Fibroblast of skin of scalp (primary cell): ENCODE data around the gene ARHGEF12.
A peak's percentile ranks its signal among the peaks of the same experiment; 100 is the strongest.

Experiments
- DNase-seq: peaks from one replicate; pipeline ENCODE4 v3.0.0-alpha.2; 2013

Gene ARHGEF12

DNA sequence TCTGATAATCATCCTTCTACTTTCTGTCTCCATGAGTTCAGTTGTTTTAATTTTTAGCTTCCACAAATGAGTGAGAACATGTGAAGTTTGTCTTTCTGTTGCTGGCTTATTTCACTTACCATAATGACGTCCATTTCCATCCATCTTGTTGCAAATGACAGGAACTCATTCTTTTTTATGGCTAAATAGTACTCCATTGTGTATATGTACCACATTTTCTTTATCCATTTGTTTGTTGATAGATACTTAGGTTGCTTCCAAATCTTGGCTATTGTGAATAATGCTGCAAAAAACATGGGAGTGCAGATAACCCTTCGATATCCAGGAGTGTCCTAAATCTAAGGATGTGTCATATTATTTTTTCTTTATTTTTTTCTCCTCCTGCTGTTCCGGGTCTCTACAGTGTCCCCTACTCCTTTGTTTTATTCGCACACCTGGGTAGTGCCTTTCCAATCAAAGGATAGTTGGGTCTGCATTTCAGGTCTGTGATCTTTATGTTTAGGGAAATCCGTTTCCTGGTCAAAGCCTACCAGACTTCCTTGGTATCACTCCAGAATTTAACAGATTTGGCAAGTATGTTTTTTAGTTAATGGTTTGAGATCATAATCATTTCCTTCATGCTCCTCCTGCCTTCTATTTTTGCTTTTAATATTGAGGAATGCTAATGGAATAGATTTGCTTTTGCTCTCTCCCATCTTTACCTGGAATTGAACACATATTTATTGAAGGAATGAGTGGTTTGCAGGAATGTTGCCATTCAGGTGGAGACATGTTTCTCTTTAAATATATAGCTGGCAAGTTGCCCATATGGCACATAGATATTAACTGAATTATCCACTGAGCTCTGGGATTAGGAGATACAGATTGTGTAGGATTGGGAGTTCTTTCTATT lies 53.7 kb downstream of the ARHGEF12 start:
- no peak for DNase-seq

DNA sequence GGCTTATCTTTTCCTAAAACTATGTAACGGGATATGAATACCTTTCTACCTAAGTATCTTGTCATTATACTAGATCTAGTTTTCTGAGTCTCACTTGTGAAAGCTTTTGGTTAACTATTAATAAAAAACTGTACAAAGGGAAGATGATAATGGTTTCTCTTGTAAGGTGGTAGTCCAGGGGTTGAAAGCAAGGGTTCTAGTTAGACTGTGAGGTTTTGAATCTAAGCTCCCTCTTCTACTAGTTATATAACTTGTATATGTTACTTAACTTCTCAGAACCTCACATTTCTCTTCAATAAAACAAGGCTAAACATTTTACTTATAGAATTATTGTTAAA lies 54.3 kb downstream of the ARHGEF12 start:
- DNase-seq: no peak

DNA sequence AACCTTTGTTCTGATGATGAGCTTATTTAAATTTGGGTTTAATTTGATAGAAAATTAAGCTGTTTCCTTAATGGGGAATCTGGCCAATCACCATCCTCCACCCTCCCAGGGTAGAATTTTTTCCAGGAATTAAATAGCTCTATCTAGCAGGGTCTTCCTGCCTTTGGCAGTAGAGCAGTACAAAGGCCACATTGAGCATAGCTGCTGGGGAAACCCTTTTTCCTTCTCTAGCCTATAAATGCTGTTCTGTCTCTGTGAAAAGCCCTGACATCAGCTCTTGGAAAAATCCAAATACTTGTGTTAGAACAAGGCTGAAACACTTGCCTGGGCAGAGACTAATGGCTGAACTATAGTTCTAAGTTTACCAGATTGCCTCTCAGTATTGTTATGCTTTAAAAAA lies 55.1 kb downstream of the ARHGEF12 start:
- DNase-seq: no peak

GRCh38 chr11:120391854-120392253 lies 55.6 kb downstream of the ARHGEF12 start:
- DNase-seq: no peak

DNA sequence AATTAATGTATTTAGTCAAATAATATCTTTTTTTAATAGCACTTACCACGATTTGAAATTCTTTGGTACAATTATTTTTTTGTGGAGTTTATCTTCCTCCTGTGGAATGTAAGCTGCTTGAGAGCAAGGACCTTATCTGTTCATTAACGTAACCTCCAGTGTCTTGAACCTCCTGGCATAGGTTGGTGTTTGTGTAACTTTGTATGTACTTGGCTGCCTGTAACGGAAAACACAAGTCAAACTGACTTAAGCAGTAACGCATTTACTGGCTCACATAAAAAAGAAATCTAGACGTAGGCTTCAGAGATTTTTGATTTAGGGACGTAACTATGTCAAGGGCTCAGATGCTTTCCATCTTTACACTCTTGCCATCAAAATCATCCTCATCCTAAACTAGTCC lies 56.1 kb downstream of the ARHGEF12 start:
- DNase-seq: no peak

DNA sequence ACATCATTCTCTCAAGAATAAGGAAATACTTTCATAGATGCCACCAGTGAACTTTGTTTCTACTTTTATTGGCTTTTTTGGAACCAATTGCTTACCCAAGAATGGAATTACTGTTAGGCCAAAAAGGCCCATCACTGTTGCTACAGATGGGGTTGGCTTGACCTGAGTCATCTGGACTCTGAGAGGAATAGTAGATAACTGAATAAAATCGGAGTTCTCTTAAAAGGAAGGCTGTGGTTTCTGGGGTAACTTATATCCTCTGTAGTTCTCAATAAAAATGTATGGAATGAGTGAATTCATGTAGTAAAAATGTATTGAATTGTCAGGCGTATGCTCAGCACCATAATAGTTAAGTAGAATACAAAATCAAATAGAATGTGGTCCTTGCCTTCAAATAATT lies 56.6 kb downstream of the ARHGEF12 start:
- DNase-seq: peak; percentile 90

GRCh38 chr11:120394119-120394518 lies 57.9 kb downstream of the ARHGEF12 start:
- DNase-seq: no peak

GRCh38 chr11:120395778-120396177 lies 59.6 kb downstream of the ARHGEF12 start:
- no peak for DNase-seq

DNA sequence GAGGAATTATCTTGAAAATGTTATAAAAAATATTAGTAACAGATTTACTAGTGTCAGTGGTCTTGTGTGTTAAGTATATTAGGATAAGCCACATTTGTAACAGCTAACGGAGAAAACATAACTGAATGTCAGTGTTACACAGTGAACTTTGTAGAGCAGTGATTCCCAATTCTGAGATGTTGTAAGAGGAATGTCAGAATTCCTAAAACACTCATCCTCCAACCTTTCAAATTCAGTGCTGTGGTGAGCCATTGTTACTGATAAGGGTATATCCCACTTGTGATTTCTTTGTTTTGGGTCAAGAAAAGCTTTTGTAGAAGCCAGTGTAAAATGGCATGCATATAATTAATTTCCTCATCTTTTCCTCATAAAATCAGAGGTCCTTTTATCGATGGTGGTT lies 61.9 kb downstream of the ARHGEF12 start:
- DNase-seq: peak; percentile 60

- no peak for DNase-seq
Measured at GRCh38 chr11:120399307-120399706, 63.1 kb downstream of the ARHGEF12 start.

DNA sequence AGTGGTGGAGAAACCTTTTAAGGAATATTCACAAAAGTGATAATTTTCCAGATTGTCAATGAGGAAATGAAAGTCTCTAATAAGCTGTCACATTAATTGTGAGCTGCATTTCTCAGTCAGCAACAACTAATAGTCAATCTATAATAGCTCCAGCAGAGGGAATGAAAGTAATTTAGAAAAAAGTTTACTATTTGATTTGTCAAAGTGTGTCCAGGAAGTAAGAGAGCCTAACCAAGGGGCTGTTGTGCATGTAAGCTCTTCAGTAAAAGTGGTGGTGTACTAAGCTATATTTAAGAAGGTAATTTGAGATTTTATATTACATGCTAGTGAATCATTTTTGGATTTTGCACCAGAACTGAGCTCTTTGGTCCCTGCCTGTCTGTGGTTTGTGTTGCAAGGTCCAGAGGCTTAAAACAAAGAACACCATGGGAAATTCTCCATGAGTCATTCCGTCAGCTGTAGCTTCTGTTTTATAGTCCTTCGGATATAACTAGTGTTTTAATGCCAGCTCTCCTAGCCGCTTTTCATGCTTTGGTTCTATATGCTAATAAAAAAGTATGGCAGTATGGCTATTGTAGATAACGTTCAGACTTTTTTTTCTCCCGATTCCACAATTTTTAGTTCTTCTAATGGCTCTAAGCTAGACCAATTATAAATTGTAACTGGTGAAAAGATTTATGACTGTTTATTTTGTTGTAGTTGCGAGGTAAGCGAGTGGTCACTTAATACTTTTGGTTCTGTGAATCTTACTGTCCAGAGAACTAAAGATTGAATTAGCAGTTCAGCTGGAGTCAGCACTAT lies 64.6 kb downstream of the ARHGEF12 start:
- peak; percentile 96 for DNase-seq

GRCh38 chr11:120401506-120401905 lies 65.3 kb downstream of the ARHGEF12 start:
- DNase-seq: no peak

- no peak for DNase-seq
Measured at GRCh38 chr11:120403966-120404365, 67.8 kb downstream of the ARHGEF12 start.

GRCh38 chr11:120404495-120404894 lies 68.3 kb downstream of the ARHGEF12 start:
- DNase-seq: no peak

DNA sequence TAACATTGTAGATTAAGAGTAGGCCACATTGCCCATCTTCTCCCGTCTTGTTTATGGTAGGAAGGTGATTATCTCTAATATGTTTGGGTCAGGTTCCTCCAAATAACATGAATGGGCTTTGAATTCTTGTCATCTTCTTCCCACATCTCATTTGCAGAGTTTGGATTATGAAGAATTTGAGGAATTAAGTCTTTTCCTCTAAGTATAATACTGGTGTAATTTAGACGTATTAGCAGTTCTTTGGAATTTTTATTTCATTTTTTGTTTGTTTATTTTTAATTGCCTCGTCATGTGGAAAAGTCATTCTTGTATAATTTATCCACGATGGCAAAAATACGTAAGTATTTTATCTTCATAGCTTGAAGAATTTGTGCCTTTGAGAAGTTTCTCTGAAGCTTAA lies 73.4 kb downstream of the ARHGEF12 start:
- no peak for DNase-seq

DNA sequence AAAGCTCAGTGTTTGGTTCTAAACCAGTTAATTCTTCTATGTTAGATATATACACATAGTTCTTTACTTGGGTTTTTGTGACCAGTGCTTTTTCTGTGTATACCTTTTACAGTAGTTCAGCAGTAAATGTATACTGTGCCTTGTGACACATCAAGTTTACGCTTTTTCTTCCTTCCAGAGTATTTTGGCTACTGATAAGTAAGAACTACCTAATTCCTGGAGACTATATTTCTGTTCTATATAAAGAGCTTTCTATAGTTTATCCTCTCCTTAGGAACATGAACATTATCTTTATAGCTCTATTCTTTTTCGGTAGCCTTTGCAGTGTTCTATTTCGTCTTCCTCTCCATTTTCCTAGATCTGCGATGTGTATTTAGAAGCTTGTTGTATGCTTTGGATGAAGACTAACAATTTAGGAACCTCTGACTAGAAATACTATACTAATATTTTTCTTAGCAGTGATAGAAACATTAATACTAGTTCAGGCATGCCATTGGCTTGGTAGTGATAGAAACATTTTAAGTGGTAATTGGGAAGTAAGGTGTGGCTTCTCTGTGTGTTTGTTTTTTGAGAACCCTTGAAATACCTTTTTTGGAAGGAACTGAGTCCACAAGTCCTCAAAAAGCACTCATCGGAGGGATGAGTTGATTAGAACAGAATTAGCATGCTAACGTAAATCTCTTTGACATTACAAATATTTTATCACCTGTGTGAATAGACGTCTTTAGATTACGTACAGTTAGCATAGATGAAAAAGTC lies 74.6 kb downstream of the ARHGEF12 start:
- DNase-seq: no peak

GRCh38 chr11:120413480-120413879 lies 77.3 kb downstream of the ARHGEF12 start:
- peak; percentile 87 for DNase-seq

DNA sequence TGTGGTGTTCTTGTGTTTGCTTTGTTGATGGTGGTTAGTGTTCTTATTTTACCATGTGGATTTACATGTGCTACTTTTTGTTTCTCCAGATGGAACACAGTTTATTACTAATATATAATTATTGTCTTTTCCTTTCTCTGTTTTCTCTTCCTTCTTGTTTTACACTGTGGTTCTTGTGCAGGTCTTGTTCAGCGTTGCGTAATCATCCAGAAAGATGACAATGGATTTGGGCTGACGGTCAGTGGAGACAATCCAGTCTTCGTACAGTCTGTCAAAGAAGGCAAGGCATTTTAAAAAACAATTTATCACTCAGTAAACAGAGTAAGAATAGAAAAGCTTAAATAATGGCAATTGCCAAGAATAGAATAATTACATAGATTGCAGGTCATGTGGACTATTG lies 84.4 kb downstream of the ARHGEF12 start:
- no peak for DNase-seq

DNA sequence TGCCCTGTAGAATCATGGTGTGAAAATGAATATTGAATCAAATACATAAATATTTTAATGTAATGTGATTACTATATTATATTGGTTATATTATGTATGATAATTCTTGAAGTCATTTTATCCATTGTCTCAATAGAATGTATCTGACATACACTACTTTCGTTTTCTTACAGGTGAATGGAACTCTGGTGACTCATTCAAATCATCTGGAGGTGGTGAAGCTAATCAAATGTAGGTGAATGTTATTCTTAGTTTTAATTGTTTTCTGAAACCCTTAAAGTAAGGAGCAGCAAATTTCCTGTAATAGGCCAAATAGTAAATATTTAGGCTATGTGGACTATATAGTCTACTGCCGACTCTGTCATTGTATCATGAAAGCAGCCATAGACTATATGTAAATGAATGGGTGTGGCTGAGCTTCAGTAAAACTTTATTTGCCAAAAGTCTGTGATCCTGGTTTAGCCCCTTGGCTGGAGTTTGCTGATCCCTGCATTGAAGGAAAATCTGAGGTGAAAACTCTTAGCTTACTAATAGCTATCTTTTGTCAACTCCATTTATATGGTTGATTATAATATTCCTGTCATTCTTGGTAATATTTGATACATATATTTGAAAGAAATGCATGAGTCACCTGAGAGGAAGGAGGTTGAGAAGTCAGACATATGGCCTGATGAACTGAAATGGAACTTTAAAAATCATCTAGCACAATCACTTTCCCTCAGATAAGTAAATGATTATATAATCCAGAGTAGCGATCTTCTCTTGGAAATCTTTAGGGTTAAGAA lies 88.2 kb downstream of the ARHGEF12 start:
- no peak for DNase-seq

DNA sequence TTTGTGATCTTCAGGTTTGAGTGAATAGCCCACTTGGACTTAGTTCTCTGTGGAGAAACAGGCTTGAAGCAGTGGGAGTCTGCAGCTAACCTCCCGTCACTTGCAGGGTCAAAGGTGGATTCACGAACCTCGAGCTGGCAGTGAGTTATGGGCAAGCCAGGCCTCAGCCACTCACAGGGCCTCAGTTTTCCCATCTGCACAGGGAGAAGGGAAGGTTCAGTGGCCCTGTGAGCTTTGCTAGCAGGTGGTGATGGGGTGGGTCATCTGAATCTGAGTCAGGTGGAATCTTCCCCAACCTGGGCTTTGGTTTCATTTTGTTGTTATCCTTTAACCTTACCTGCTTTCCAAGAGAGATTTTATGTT lies 88.7 kb downstream of the ARHGEF12 start:
- DNase-seq: no peak

DNA sequence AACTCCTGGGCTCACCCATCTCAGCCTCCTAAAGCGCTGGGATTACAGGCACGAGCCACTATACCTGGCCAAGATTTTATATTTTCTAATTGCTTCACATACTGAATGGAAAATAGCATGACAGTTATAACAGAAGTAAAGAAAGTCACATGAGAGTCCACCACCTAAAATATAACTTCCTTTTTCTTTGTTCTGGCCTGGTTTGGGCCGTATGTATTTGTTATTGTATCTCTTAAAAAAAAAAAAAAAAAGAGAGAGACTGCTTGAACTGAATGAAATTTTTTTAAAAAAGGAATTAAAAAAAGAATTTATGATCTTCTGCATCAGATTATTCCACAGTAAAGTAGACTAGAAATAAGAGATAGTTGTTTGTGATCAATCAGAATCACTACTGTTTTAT lies 89.3 kb downstream of the ARHGEF12 start:
- no peak for DNase-seq

GRCh38 chr11:120430146-120430545 lies 93.9 kb downstream of the ARHGEF12 start:
- DNase-seq: peak; percentile 37
